HG03575 (cell line): ENCODE data around the gene BLOC1S4.

Experiments used
- ATAC-seq: cut with Tn5 transposase; IDR thresholded peaks from one replicate; pipeline ENCODE4 v1.9.1; 2021; ENCODE audit not compliant: unreplicated experiment, insufficient number of reproducible peaks, low FRiP score; ENCODE audit errors: extremely low read depth

BLOC1S4 gene

DNA sequence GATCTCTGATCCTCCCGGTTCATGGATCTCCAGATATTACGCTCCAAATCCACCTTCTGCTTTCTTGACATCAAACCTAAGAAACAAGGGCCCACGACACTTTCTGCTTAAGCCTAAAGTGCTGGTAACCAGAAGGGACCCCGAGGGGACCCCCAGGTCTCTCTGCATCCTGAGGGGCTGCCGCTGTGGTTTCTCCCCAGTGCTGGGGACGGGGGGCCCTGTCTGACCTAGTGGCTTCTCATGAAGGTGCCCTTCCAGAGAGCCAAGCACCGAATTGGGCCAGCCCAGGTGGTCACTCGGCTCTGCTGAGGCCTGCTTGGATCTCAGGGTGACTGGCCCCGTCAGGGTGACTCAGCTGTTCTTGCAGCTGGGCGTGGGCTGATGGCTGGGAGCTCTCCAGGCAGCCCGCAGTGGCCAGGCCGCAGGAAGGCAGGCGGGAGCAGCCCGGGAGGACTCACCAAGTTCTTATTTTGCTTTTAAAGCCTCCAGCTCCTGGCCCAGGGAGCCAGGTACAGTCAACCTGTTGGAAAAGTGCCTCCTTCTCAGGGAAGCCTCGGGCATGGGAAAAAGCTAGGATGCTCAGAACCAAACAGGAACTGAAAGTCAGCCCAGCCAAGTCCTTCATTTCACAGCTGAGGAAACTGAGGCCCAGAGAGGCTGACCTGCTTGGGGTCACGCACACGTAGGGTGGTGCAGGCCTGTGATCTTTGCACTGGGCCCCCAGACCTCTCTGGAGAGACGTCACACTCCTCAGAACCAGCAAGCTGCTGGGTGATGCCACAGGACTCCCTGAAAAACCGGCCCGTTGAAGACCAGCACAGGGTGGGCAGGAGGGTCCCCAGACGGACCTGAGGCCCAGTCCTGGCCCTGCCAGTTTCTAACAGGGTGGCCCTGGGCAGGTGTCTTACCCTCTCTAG is 16.7 kb downstream of the BLOC1S4 start:
- ATAC-seq, result no peak

DNA sequence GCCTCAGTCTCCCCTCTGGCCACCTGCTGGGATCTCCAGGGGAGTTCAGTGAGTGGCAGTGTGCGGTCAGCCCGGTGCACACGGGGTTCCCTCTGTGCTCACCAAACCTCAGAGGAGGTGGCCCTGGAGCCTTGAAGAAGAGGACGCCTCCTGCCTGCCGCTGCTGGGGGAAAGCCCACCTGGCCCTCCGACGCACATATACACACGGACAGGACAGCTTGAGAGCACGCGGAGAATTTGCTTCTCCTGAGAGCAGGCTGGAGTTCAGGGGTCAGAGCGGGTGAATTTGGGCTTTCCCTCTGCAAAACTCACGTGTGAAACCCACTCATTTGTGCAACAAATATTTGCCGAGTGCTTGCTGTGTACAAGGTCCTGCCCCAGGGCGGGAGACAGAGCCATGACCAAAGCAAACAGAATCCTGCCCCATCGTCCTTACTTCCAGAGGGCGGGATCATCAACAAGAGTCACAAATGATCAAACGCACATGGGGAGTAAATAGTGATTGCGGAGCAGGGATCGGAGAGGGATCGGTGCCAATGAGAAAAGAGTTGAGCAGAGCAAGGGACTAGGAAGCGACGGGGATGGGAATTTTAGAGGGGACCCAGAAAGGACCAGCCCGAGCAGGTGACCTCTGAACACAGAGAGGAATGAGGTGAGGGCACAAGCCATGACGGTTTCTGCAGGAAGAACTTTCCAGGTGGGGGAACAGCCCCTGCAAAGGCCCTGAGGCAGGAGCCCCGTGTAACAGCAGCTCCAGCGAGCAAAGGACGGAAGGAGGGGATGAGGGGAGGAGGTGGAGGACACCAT is 17.6 kb downstream of the BLOC1S4 start:
- ATAC-seq, result no peak

DNA sequence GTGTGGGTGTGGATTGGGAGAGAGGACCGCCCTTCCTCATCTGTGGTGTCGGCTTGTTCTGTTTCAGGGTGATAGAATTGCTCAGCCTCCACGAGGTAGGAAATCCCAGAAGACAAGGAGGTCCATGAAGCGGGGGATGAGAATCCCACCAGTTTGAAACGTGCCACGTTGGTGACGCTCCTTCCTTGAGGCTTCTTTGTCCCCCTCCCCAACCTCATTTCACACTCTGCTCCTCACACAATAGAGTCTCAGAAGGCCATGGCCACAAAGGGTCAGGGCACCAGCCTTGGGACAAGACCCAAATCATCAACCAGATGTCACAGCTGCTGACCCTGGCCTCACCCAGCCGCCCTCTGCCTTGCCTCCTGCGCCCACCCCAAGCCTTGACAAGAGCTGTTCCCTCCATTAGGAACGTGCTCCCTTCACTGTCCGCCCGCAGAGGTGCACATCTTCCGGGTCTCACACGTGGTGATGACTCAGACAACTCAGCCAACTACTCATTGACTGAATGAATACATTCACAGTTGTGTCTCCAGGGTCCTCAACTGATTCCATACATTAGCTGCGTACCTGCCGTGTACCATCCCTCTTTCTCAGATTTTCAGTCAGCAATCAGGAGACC is 18.3 kb downstream of the BLOC1S4 start:
- ATAC-seq, result no peak

DNA sequence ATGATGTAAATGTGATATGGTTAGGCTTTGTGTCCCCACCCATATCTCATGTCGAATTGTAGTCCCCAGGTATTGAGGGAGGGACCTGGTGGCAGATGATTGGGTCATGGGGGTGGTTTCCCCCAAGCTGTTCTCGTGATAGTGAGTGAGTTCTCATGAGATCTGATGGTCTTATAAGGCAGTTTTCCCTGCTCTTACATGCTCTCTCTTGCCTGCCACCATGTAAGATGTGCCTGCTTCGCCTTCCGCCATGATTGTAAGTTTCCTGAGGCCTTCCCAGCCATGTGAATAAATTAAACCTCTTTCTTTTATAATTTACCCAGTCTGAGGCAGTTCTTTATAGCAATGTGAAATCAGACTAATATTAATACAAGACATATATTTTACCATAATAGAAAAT is 23.9 kb downstream of the BLOC1S4 start:
- no peak for ATAC-seq

DNA sequence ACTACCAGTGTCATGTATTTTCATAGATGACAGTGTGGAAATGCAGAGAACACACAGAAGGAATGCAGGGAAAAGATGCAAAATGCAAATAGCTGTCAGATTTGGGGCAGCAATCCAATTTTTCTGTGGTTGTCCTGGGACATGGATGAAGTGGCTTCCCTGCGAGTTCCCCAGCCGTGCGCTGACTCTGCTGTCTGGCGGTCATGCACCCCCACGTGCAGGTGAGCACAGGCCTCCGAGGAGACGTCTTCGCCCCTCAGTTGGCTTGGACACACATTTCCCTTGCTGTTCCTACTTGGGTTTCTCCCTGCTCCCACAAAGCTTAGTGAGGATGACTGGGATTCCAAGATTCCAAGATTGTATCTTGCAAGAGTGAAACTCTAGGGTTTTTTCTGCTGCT is 24.4 kb downstream of the BLOC1S4 start:
- no peak for ATAC-seq

DNA sequence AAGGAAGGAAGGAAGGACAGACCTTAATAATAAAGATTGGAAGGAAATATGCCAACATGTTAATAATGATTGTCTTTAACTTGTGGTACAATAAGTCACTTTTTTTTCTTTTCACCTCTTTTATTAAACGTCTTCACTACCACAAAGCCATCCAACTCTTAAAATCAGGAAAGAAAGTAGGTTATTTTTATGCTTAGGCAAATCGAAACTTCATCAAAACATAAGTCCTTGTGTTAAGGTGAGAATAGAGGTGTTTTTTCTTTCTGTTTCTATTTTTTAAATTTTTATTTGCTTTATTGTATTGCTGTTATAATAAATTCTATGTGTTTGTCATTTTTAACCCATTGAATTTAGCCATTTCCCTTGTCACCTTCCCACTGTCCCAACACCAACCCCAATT is 26.5 kb downstream of the BLOC1S4 start:
- ATAC-seq, result no peak

DNA sequence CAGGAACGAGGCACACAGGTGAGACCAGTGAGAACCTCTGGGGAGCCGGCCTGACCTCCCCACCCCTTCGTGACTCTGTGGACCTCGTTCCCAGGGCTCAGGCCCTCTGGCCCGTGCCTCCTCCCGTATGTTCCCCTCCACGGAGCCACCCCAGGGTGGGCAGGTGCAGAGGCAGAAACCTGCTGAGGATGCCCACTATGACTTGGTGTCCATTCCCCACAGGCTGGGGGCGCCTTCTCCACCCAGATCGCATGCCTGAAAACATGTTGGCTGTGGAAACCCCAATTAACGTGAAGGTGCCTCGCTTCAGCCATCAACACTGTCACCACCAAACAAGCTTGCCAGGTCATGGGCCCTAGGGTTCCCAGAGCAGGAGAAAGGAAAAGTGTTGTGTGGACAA is 27.0 kb downstream of the BLOC1S4 start:
- no peak for ATAC-seq

DNA sequence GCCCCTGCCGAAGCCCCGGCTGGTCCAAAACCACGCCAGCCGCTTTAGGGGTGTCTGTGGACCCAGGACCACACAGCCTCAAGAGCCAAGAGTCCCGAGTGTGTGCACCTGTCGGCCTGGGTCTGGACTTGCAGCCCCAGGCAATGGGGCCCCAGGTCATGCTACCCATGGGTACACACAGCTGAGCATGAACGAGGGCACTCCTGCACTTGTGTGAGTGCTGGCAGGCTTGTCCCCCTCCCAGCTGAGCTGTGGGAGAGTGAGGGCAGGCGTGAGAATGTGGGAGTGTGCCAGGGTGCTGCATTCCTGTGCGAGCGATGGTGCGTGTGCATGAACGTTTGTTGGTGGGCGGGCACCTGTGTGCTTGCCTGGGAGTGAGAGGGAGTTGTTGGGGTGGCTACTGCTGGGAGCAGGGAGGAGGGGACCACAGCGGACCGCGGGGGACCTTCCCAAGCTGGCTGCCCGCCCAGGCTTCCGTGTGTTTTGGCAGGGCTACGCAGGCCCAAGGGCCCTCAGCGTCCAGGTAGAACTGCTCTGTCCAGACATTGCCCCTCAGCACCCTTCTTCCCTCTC is 30.8 kb downstream of the BLOC1S4 start:
- no peak for ATAC-seq

DNA sequence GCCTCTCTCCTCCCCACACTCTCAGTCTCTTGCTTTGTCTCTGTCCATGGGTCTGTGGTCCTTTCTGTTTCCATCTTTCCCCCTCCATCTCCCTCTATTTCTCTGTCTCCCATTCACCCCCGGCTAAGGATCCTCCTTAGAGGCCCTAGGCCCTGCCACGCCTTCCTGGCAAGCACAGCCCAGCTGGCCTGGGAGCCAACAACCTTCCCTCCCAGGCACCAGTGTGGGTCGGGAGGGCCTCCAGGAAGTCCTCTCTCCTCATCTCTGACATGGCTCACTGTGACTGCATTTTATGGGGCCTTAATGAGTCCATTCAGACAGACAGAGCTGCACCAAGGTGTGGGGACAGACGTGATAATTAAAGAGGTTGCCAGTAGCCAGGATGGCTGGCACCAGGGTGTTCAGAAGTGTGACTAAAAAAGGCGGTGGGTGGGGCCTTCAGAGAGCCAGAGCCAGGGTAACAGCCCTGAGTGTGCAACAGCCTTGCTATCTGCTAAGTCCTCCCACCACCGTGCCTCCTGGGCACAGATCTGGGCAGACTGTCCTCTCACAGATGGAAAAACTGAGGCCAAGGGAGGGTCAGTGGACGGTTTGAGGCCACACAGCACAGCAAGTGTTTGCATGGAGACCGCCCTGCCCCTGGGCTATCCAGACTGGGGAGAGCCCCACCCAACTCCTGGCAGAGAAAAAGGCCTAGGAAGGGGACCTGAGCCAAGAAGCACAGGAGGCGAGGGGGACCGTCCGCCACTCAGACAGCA is 31.5 kb downstream of the BLOC1S4 start:
- no peak for ATAC-seq

DNA sequence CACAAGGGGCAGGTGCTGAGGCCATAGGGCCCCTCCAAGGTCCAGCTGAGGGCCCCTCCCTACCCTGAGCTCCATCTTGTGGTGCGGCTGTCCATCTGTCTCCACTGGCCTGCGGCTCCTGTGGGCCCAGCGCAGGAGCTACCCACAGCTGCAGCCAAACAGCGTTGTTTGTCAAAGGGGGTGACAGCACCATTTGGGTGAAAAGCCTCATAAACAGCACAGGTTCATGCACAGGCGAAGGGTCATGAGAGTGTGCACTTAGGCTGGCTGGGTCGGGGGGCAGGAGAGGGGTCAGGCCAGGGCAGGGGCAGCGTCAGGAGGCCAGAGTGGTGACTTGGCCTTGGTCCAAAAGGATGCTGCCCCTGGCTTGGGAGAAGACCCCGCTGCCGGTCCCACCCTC is 32.3 kb downstream of the BLOC1S4 start:
- ATAC-seq, result no peak

DNA sequence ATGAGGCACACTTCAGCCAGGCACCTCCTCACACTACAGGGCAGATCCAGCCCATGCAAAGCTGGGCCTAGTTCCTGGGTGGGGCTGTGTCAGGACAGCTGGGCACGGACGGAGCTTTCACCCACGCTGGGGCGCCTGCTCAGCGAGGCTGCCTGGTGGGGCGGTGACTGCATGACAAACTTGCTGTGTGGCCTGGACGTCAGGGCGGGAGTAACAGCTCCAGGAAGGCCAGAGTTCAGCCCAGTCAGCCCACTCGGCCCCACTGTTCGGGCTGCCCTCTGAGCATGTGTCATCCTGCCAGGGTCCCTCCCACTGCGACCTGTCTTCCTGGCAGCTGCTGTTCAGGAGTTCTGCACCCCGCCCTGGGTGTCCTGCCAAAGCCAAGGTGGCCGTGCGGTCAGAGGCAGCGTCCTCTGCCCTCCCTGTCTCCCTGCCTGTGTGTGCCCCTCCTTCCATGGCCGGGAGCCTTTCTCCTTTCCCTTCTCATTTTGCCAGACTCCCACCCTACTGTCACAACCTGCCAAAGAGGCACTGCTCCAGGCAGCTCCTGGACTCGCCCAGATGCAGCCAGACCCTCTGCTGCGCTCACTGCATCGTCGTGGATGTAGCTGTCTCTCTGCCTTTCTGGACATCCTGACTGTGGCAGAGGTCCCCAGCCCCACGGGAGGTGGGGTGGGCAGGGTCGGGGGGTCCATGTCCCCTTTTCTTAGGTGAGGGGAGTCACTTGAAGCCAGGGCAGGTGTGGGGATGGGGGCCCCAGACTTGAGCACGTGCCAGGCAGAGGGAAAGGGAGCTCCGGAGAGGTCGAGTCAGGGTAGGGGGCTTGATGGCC is 33.6 kb downstream of the BLOC1S4 start:
- no peak for ATAC-seq

DNA sequence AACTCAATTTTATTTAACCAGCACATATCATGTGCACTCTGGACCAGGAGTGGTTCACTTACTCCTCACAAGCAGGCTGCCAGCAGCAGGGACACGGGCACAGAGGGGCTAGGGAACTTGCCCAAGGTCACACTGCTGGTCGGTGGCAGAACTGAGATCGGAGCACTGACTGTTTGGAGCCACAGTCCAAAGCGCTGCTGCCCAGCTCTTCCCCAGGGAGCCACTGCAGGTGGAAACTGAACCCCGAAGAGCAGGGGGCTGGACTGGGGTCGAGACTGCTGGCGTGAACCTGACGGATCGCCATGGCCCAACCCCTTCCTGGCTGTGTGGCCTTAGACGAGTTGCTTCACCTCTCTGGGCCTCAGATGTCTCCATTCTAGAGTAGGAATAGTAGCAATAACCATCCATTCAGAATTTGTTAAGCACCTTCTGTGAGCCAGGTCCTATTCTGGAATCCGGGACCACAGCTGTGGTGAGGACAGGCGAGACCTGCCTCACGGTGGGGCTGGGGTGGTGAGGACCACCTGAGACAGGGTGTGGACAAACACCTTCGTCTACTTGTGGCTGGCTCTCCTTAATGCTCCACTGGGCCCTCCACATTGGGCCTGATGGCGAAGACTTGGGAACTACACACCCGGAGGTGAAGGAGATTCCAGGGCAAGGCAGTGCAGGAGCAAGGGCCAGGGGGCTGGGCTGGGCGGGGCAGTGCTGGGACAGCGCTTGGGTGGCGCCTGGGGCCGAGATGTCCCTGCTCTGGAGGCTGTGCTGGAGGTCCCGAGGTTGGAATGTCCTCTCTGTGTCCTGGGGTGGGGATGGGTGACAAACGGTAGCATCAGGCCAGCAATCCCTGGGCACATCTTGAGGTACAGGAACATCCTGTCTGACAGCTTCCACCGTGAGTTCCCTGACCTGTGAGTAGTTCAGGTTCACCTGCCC is 34.6 kb downstream of the BLOC1S4 start:
- no peak for ATAC-seq

DNA sequence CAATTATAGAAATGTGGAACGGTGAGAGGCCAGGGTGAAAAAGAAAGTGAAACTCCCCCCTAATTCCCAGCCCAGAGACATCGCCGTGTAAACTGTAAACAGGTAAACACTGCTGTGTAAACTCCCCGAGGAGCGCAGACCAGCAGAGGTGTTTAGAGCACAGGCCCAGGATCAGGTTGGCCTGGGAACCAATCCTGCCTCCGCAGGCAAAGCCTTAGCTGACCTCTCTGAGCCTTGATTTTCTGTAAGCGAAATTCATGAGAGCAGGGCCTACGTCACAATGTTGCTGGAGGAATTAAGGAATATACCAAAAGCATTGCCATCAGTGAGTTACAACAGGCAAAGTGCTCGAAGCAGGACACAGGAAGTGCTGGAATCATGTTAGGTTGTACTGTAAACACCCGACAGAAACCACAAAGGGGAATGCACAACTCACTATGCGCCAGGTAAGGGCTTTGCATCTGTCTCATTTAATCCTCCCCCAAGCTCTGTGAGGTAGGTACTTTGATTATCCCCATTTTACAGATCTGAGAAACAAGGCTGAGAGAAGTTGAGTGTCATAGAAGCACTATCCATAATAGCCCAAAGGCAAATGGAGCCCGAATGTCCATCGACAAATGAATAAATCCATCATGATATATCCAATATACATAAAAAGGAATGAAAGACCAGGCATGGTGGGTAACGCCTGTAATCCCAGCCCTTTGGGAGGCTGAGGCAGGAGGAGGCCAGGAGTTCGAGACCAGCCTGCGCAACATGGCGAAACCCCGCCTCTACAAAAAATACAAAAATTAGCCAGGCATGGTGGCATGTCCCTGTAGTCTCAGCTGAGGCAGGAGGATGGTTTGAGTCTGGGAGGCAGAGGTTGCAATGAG is 35.9 kb downstream of the BLOC1S4 start:
- ATAC-seq, result no peak

DNA sequence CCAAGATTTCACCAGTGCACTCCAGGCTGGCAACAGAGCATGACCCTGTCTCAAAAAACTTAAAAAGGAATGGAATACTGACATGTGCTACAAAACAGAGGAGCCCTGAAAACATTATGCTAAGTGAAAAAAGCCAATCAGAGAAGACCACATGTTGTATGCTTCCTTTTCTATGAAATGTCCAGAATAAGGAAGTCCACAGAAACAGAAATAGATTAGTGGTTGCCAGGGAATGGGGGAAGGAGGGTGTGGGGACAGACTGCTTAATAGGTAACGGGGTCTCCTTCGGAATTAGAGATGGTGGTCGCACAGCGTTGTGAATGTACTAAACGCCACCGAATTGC is 36.5 kb downstream of the BLOC1S4 start:
- no peak for ATAC-seq

DNA sequence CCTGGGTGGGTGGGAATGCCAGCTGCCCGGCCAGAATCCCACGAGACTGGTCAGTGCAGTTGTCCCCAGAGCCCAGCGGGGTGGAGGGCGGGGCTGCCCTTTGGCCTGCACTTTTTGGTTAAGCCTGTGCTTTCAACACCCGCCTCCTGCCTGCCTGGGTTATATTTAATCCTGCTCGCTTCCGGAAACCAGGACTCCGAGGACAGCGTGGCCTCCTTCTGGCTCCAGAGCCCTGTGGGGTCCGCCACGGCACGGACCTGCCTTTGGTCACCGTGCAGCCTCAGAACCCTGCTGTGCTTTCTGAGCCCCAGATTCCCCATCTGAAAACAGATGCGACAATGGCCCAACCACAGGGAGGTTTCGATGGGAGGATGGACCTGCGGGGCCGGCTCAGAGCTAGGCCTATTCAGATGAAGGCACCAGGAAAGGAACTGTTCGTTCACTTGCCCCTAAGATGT is 37.2 kb downstream of the BLOC1S4 start:
- no peak for ATAC-seq

DNA sequence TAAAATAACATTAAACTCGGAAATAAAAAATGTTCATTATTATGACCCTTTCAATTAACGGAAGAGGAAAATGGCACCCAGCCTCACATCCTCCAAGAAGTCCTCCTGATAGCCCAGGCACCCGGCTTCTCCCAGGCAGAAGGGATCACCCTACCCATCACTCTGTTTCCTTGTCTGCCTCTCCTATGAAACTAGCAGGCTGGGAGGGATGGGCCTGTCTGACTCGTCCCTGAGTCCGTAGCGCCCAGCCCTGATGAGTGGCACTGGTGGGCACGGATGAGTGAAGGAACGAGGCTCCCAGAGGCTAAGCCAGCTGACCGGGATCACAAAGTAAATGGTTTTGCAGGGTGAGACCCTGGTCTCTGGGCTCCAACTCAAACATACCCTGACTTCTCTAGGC is 37.9 kb downstream of the BLOC1S4 start:
- ATAC-seq, result no peak
